ENCODE results near the gene FHOD1.
A peak's percentile ranks its signal among the peaks of the same experiment; 100 is the strongest.

The FHOD1 gene

DNA sequence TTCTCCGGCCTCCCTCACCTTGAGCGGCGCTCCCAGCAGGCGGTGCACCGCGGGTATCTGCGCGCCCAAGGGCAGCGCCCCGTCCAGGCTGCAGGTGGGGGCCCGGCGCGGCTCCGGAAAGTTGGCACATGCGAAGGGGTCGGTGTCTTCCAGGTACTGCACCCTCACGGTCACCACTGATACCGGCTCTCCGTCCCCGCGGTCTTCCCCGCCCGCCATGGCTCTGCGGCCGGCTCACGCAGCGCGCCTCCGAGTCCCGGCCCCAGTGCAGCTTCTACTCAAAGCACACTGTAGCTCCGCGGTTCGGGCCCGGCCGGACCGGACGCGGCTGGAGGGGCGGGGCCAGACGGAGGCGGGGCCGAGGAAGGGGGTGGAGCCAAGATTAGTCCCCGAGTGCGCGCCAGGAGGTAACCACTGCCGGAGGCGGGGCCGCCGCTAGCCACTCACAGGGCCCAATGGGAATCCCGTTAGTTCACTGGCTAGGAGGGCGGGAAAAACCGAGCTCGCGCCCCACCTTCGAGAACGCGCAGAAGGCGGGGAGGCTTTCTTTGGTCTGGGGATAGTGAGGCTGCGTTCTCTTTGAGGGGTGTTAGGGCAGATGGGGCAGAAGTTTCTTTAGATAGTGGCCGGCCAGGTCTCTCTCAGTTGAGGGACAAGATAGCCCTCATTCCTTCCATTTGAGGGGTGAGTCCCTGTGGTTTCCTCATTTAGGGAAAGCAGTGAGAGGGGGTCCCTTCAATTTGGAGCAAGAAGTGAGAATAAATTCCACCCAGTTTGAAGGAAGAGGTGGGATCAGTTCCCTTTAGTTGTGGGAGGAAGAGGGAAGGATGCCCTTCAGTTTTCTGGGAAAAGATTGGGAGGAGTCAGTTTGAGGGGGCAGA is at the start of gene FHOD1:
FHOD1 (minus strand) TSS at position 290 of the 881 bp plus-strand sequence; CDS start at position 219, 71 bp downstream.
- DNase-seq: peak; percentile 95 to 98

DNA sequence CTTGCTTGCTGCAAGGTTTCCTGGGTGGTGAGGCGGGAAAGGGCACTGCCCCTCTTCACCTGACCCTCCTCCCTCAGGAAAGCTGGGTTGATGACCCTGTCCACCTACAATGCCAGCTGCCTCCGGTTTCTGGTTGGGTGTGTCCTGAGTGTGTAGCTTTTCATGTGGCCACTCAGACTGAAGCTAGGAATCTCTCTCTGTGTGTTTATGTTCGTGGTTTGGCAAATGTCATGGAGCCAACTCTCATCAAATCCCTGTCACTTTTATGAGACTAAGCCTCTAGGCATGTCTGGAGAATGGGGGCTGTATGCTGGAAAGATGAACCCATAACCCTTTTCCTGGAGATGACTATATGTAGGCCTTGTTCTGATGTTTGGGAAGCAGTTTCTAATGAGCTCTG is 49.1 kb upstream of the FHOD1 start:
- DNase-seq: no peak

- DNase-seq: no peak
Observed at GRCh38 chr16:67294938-67295361, 47.7 kb upstream of the FHOD1 start.

- DNase-seq: no peak
Observed at GRCh38 chr16:67294171-67294757, 47.0 kb upstream of the FHOD1 start.

DNA sequence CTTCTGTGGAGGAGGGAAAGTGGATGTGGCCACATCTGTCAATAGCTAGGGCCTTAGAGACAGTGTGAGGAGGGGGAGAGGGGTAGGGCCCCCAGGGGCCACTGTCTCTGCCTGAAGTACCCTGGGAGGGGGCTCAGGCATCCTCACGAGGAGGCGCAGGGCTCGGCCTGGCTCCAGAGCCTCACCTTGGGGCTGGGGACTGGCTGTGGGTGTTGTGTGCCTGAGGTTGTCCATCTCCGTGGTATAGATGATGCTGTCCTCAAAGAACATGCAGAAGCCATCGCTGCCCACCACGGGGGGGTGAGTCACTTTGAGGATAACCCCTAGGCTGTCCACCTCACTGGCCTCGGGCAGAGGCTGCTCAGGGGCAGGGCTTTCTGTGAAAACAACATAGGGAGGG is 44.2 kb upstream of the FHOD1 start:
- DNase-seq: no peak

GRCh38 chr16:67287960-67288359 is 40.7 kb upstream of the FHOD1 start:
- DNase-seq: no peak

- DNase-seq: no peak
Observed at GRCh38 chr16:67286441-67287235, 39.4 kb upstream of the FHOD1 start.

DNA sequence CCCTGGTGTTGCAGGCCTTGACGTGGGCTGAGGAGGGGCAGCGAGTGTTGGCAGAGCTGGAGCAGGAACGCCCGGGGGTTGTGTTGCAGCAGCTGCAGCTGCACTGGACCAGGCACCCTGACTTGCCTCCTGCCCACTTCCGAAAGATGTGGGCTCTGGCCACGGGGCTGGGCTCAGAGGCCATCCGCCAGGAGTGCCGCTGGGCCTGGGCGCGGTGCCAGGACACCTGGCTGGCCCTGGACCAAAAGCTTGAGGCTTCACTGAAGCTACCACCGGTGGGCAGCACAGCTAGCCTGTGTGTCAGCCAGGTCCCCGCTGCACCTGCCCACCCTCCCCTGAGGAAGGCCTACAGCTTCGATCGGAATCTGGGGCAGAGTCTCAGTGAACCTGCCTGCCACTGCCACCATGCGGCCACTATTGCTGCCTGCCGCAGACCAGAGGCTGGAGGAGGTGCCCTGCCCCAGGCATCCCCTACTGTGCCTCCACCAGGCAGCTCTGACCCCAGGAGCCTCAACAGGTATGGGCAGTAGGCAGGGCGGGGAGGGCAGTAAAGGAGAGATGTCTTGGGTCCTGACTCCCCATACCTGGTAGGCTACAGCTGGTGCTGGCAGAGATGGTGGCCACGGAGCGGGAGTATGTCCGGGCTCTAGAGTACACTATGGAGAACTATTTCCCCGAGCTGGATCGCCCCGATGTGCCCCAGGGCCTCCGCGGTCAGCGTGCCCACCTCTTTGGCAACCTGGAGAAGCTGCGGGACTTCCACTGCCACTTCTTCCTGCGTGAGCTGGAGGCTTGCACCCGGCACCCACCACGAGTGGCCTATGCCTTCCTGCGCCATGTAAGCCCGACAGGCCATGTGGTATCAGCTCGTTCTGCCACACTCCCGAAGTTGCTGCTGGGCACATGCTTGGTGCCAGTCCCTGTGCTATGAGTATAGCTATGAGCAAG is 37.7 kb upstream of the FHOD1 start:
- peak in 1 of 2 experiments; percentile 34 for DNase-seq

DNA sequence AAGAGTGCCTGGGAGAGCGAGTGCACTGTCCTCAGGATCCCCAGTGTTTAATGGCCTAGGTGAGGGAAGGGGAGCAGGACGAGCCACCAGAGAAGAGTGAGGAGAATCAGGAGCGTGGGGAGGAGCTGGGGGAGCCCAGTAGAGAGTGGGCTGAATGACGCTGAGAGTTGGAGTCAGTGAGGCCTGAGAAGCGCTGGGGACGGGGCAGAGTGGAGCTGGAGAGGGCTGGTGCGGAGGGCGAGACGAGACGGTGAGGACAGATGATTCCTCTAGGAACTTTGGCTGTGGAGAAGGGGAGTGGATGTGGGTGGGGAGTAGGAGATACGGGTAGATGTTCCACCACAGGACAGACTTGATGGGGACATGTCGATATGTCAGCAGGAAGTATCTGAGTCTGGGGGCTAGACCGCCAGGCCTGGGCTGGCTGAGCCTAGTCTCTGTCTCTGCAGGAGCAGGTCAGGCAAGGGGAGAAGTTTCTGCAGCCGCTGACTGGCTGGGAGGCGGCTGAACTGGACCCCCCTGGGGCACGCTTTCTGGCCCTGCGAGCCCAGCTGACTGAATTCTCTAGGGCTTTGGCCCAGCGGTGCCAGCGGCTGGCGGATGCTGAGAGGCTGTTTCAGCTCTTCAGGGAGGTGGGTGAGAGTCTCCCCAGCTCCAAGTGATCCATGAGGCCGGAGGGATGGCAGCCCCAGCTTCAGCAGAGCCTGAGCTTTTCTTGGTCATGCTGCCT is 36.7 kb upstream of the FHOD1 start:
- no peak for DNase-seq

DNA sequence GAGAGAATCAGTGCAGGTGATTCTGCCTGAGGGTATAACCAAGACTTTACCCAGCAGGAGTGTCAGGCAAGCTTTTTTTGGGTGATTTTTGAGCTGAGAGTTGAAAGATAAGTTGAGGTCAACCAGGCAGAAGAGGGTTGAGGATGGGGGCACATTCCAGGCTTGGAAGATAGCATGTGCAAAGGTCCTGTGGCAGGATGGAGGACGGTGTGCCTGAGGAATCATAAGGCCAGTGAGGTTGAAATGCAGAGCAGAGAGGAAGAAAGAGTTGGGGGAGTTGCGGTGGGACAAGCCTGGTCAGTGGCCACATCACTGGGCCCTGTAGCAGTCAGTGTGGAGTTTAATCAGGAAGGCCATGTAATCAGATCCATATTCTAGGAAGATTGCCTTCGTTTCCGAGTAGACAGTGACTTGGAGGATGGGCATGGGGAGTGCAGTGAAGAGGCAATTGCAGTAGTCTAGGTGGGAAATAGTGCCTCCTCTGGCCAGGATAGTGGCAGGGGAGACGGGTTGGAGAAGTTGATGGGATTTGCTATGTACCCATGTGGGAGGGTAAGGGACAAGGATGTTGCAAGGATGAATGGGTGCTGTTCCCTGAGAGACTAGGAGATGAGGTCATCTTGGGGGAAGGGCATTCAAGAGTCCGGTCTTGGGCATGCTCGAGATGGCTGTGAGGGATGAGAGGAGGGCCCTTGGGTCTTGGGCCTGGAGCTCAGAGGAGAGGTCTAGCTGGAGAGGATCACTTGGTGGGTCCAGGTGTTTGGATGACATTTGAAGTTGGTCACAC is 36.0 kb upstream of the FHOD1 start:
- DNase-seq: no peak

GRCh38 chr16:67282447-67282805 is 35.1 kb upstream of the FHOD1 start:
- no peak for DNase-seq

DNA sequence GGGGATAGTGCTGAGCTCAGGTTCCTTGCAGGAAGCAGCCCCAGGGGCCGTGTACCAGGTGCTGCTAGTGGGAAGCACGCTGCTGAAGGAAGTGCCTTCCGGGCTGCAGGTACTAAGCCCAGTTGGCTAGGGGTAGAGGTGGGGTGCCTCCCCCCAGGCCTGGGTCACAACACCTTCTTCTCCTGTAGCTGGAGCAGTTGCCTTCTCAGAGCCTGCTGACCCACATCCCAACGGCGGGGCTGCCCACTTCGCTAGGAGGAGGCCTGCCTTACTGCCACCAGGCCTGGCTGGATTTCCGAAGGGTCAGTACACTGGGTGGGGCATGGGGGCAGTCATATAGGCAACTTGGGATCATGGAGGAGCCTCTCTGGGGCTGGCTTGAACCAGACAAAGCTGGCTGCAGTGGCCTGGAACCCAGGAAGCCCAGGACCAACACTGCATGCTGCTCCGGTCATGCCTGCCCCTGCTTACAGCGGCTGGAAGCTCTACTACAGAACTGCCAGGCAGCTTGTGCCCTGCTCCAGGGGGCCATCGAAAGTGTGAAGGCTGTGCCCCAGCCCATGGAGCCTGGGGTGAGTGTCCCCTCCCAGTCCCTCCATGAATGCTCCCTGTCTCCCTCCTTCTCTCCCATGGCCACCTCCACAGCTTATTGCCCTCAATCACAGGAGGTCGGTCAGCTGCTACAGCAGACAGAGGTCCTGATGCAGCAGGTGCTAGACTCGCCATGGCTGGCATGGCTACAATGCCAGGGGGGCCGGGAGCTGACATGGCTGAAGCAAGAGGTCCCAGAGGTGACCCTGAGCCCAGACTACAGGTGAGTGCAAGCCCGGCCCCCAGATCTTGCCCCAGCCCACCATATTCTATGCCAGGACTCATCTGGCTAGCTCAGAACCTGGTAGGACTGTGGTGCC is 34.5 kb upstream of the FHOD1 start:
- DNase-seq: no peak

- no peak for DNase-seq
Observed at GRCh38 chr16:67280090-67281015, 33.1 kb upstream of the FHOD1 start.

DNA sequence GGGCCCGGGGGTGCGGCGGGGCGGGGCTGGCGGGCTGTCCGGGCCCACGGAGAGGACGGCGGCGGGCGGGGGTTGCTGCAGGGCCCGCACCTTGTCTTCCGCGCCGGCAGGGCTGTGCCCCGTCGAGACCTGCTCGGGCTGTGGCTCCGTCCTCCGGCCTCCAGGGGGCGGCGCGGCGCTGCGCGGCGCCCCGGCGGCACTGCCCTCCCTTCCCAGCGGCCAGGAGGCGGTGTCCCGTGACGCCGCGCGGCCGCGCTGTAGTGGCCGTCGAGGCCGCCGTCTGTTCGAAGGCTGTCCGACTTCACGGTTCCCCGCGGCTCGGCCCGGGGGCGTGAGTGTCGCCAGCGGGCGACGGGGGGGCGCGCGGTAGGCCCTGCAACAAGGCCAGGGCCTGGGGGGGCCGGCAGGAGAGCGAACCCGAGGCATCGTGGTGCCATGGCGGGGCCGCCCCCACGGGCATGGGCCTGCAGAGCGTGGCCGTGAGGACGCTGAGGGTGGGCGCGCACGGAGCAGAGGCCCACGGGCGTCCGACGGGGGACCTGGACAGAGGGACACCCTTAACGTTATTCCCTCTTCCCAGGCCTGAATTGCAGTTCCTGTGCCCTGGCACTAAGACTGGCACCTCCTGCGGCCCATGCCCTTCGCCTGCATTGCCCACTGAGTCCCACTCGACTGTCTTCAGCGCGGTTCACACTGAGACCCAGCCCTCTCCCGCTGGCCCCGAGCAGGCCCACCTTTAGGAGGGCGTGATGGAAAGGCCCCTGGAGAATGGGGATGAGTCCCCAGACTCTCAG is 32.2 kb upstream of the FHOD1 start, which contains the start of gene PLEKHG4:
PLEKHG4 (plus strand) TSS at position 237 of the 794 bp plus-strand sequence; CDS start at position 750, 513 bp downstream.
- DNase-seq: peak; percentile 63 to 86

DNA sequence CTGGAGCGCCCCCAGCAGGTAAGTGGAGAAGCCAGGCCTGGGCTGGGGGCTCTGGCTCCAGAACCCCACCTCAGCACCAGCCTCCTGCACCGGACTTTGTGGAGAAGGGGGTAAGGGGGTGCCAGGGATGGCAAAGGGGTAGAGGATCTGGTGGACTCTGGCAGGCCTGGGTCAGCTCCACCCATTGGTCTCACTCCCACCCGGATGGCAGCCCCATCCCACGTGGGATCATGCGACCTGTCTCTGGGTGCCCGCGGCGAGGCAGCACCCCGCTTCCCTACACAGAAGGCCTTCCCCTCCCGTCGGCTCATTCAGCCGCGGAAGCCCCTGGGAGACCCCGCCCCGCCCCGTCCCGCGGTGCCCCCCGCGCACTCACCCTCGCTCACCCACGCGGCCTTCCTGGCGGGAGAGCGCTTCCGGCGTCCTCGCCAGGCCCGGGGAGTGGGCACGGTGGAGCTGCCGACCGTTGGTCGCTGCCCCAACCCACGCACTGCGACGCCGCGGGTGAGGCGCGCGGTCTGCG is 31.6 kb upstream of the FHOD1 start:
- peak; percentile 44 to 54 for DNase-seq

DNA sequence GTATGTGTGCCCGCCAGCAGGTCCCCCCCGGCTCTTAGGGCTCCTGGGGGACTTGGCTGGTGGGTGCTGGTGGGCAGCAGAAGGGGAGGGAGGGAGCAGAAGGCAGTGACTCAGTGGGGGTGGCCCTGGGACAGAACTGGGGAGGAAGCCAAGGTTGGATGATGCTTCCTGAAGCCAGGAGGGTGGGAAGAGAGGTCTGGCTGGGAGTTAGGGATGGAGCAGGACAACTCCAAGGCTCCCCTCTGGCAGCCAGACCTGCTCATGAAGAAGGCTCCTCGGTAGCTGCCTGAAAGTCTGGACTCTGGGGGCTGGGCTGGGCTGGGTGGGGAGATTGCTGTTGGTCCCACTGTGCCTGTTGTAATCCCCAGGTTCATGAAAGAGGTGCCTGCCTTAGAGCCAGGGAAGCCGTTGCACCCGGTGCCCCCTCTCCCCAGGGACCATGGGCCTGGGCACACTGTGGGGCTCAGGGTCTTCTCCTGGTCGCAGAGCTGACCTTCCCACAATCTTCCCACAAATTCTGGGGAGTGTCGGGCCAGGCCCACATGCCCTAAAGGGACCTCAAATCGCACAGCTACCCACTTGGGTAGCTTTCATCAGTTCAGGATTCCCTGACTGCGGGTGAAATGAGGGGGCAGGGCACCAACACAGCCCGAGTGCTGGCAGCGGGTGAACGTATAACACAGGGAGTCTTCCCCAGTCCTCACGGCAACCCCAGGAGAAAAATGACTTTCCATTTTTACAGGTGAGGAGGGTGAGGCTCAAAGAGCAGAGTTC is 30.9 kb upstream of the FHOD1 start:
- no peak for DNase-seq

All from NCI-H524 (cell line).